NCI-H187 (cell line): ENCODE measurements around the gene GRIA1.
"Not testable (repeated sequence)": the region's sequence is repeated elsewhere in the genome, so short reads cannot be mapped to it uniquely, and the experiment has no call there.

Experiments used
- DNase-seq, 2 experiments: peaks; one replicate each; lab custom pipeline; 2025; lab: John Stamatoyannopoulos, UW

GRIA1 gene

DNA sequence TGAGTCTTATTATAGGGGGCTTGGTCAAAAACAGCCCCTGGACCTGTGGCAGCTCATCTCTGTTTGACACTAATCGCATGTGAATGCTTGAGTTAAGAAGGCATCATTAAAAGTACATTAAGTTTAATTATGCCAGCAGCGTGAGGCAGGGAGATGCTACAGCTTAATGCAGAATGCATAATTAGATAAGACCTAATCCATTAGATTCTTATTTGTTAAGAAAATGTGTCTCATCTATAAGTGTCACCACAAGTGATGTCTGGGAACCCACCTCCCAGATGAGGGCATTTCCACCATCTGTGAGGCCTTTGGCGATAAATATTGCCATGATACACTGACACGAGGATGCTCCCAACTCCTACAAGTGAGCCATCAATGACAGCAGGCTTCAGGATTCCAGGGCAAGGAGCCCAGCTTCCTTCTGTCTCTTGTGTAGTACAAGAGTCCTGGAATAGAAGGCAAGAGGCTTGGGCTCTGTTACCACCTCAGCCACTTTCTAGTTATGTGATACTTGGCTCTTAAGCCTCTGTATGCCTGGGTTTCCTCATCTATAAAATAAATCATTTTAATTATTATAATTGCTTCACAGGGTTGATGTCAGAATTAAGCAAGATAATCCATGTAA lies 345.5 kb downstream of the GRIA1 start:
- no peak for DNase-seq

DNA sequence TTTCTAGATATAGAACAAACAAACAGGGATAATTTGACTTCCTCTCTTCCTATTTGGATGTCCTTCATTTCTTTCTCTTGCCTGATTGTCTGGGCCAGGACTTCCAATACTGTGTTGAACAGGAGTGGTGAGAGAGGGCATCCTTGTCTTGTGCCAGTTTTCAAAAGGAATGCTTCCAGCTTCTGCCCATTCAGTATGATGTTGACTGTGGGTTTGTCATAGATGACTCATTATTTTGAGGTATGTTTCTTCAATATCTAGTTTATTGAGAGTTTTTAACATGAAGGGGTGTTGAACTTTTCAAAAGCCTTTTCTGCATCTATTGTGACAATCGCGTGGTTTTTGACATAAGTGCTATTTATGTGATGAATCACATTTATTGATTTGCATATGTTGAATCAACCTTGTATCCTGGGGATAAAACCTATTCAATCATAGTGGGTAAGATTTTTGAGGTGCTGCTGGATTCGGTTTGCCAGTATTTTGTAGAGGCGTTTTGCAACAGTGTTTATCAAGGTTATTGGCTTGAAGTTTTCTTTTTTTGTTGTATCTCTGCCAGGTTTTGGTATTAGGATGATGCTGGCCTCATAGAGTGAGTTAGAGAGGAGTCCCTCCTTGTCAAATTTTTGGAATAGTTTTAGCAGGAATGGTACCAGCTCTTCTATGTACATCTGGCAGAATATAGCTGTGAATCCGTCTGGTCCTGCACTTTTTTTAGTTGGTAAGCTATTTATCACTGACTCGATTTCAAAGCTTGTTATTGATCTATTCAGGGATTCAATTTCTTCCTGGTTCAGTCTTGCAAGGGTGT lies 359.0 kb downstream of the GRIA1 start:
- DNase-seq, result not testable (repeated sequence)

DNA sequence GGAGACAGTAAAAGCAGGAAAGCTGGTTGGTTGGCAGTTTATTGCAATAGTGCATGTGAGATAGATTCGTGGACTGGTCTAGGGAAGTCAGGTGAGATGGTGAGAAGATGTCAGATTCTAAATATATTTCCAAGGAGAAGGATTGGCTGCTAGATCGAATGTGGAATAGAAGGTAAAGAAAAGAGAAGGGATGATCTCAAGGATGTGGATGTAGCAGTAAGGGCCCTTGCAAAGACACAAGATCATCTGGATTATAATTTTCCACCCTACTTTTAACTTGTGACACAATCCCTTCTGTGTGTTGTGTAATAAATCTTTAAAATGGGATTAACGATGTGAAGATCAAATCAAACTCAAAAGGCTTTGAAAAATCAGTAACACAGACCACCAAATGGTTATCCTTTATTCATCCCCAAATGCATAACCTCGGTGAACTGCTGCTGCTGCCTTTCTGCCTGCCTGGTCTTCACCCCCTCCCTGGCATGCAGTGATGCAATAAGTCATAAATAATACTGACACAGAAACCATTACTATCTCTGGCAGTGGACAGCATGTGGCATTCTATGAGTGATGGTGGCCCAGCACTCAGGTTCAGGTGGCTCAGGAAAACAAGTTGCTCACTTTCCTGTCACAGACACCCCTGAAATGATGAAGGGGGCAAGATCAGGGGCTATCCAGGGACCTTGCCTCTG lies 369.9 kb downstream of the GRIA1 start:
- DNase-seq, result no peak

DNA sequence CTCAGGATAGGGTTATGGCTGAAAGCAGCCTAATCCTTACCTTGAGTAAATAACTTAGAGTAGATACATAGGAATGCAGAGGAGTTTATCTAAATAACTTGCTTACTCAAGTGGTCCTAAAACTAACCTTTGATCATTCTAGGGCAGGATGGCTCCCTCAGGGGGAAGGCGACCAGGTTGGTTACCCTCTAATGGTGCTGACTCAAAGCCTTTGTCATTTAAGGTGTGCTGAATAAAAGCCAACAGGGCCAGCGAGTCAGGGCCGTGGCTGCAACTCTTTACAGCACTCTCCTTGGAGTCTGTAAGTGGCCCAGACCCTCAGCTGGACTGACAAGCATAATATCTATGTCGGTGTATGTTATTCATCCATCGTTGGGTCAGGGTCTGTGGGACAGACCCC lies 372.4 kb downstream of the GRIA1 start:
- DNase-seq, result not testable (repeated sequence)
